ENCODE data around the gene PNKP.

- TF ChIP-seq ZNF302 (tag by site-specific recombination; IDR thresholded peaks at IDR 0.05; ENCODE audit: low read depth) (no peak), MYNN (tag by site-specific recombination; IDR thresholded peaks at IDR 0.05; ENCODE audit: borderline replicate concordance) (no peak), CTCF (tag by site-specific recombination; IDR thresholded peaks at IDR 0.05) (no peak), YY1 (tag by site-specific recombination; IDR thresholded peaks at IDR 0.05) (no peak), PRDM1 (tag by site-specific recombination; IDR thresholded peaks at IDR 0.05) (no peak), ZNF24 (tag by site-specific recombination; IDR thresholded peaks at IDR 0.05) (no peak), TCF7L2 (IDR thresholded peaks at IDR 0.05; ENCODE audit: borderline replicate concordance, low read depth, low read length) (no peak)
These were observed 7.8 kb upstream of the PNKP start for GRCh38 chr19:49875177-49875576.

All from HEK293 (cell line).